NCI-H2029 treated with DMSO at 0.1 percent for 48 hours (cell line): ENCODE measurements around the gene CCDC88B.
"Not testable (repeated sequence)": the region's sequence is repeated elsewhere in the genome, so short reads cannot be mapped to it uniquely, and the experiment has no call there.

Experiments used
- DNase-seq: peaks from one replicate; lab custom pipeline; 2025; lab: John Stamatoyannopoulos, UW

CCDC88B gene

DNA sequence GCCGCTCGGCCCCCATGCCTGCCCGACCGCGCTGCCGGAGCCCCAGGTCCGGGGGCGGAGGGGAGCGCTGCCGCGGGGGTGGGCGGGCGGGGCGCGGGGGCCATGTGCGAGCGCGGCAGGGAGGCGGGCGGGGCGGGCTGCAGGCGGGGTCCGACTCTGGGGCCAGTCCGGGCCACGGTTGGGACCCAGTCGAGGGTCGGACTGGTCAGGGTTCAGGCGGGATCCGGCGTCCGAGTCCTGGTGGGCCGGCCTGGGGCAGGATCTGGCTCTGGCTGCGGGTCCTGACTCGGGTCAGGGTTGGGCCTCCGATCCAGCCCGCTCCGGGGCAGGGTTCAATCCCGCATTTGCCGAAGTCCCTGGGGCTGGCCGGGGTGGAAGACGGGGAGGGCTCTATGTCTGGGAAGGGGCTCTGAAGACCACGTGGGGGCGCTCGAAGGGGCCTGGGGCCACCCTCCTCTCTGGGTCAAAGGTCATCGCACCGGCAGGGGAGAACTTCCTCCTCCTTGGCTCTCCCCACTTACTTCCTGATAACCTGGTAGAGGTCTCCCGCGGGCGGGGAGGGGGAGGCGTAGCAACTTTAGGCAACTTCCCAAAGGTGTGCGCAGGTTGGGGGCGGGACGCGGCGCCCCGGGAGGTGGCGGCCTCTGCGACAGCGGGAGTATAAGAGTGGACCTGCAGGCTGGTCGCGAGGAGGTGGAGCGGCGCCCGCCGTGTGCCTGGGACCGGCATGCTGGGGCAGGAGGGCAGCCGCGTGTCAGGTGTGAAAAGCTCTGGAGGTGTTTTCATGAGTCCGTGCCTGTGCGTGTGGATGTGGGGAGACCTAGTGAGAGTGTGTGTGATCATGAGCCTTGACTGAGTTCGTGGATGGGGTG lies 34.1 kb upstream of the CCDC88B start:
- no peak for DNase-seq

DNA sequence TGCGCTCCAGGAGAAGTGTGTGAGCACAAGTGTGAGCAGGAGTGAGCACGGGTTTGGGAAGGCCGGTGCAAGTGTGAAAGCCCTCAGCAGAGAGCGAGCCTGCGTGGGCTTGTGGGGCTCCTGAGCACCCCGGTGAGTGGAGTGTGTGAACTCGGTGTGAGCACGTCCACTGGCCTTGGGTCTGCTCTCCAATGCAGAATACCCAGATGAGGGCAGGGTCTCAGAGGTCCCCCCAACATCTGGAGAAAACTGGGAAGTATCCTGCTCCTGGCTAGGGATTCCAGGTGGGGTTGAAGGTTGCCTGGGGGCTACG lies 33.5 kb upstream of the CCDC88B start:
- DNase-seq: no peak

DNA sequence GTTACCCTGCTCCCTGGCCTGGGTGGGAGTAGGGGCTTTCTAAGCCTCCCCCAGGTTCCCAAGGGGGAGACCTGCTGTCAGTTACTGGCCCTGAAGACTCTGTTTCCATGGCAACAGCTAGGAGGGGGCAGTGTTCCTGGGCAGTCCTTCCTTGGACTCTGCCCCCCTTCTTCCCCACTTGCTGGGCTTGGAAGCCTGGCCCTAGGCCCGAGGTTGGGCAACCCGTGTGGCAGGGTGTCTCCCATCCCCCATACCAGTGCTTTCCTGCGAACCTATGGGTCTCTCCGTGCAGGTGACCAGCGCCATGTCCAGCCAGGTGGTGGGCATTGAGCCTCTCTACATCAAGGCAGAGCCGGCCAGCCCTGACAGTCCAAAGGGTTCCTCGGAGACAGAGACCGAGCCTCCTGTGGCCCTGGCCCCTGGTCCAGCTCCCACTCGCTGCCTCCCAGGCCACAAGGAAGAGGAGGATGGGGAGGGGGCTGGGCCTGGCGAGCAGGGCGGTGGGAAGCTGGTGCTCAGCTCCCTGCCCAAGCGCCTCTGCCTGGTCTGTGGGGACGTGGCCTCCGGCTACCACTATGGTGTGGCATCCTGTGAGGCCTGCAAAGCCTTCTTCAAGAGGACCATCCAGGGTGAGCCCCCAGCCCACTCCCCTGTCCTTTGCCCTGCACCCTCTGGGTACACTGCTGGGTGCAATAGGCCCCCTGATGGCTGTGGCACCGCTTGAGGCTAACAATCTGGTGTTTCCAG lies 33.0 kb upstream of the CCDC88B start:
- no peak for DNase-seq

DNA sequence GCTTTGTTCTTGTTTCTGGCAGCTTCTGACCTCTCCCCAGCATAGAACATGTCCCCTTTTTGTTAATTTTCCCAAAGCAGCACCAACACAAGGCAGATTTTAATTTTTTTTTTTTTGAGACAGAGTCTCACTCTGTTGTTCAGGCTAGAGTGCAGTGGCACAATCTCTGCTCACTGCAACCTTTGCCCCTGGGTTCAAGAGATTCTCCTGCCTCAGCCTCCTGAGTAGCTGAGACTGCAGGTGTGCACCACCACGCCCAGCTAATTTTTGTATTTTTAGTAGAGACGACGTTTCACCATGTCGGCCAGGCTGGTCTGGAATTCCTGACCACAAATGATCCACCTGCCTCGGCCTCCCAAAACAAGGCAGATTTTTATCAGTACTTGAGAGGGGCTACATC lies 32.2 kb upstream of the CCDC88B start:
- not testable (repeated sequence) for DNase-seq

DNA sequence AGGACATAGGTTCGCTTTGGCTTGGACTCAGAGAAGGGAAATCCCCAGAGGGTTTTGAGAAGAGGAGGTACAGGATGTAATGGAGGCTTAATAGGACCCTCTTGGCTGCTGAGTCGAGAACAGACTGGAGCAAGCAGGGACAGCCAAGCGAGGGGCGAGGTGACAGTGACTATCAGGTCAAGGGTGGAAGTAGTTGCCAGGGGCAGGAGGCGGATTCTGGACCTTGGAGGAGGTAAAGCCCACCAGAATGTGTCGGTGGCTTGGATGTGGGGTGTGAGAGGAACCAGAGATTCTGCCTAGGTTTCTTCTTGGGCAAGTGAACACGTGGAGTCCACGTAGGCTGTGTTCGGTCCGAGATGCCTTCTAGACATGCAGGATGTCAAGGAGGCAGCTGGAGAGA lies 27.1 kb upstream of the CCDC88B start:
- no peak for DNase-seq

DNA sequence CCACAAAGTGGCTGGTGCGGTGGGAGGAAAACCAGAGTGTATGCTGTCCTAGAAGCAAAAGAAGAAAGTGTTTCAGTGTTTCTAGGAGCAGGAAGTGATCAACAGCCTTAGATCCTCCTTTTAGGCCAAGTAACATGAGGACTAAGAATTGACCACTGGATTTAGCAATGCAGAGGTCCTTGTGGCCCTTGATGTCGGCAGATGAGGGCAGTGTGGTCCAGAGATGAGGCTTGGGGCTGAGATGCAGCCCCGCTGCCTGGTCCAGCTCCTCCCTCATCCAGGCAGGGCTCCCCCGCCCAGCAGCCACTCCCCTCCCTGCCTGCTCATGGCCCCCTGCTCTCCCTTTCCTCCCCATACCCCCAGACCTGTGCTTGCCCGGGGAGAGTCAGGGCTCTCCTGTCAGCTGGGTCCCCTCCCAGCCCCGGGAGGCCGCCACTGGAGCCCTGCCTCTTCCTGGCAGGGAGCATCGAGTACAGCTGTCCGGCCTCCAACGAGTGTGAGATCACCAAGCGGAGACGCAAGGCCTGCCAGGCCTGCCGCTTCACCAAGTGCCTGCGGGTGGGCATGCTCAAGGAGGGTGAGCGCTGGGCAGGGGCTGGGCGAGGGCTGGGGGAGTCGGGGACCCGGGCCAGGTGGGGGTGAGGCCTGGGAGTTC lies 26.4 kb upstream of the CCDC88B start:
- no peak for DNase-seq

DNA sequence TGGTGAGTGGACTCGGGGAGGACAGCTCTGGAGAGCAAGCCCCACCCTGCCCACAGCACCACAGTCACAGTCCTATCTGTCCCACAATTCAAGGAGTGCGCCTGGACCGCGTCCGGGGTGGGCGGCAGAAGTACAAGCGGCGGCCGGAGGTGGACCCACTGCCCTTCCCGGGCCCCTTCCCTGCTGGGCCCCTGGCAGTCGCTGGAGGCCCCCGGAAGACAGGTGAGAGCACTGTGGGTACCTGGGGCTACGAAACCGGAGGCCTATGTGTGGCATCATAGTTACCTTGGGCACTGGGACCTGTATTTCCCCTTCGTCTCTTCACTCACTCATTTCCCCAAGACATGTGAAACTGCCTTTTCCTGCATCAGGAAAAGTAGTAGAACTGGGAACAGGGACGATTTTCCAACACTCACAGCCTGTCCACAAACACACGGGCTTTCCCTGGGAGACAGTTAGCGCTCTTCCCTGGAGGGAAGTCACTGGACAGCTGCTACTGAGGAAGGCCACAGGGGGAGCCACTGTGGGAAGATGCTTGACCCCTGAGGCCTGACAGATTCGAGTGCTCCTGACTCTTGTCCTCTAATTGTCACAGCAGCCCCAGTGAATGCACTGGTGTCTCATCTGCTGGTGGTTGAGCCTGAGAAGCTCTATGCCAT lies 25.7 kb upstream of the CCDC88B start:
- DNase-seq: no peak

DNA sequence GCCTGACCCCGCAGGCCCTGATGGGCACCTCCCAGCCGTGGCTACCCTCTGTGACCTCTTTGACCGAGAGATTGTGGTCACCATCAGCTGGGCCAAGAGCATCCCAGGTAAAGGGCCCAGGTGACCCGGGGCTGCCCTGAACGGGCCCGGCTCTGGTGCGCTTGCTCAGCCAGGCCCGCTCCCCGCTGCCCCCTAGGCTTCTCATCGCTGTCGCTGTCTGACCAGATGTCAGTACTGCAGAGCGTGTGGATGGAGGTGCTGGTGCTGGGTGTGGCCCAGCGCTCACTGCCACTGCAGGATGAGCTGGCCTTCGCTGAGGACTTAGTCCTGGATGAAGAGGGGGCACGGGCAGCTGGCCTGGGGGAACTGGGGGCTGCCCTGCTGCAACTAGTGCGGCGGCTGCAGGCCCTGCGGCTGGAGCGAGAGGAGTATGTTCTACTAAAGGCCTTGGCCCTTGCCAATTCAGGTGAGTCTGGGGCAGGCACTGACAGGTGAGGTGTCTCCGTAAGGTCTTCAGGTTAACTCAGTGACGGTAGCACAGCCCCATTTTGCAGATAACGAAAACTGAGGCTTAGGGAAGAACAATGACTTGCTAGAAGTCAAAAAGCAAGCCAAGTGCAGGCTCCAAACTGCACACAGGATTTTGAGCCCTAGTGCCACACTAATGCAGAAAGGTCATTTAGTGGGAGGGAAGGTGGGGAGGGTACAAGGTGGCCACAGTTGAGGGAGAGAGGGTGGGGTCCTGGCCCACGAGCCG lies 25.0 kb upstream of the CCDC88B start:
- DNase-seq: no peak

DNA sequence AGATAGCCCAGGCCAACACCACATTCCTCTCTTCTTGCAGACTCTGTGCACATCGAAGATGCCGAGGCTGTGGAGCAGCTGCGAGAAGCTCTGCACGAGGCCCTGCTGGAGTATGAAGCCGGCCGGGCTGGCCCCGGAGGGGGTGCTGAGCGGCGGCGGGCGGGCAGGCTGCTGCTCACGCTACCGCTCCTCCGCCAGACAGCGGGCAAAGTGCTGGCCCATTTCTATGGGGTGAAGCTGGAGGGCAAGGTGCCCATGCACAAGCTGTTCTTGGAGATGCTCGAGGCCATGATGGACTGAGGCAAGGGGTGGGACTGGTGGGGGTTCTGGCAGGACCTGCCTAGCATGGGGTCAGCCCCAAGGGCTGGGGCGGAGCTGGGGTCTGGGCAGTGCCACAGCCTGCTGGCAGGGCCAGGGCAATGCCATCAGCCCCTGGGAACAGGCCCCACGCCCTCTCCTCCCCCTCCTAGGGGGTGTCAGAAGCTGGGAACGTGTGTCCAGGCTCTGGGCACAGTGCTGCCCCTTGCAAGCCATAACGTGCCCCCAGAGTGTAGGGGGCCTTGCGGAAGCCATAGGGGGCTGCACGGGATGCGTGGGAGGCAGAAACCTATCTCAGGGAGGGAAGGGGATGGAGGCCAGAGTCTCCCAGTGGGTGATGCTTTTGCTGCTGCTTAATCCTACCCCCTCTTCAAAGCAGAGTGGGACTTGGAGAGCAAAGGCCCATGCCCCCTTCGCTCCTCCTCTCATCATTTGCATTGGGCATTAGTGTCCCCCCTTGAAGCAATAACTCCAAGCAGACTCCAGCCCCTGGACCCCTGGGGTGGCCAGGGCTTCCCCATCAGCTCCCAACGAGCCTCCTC lies 24.1 kb upstream of the CCDC88B start:
- DNase-seq: not testable (repeated sequence)

DNA sequence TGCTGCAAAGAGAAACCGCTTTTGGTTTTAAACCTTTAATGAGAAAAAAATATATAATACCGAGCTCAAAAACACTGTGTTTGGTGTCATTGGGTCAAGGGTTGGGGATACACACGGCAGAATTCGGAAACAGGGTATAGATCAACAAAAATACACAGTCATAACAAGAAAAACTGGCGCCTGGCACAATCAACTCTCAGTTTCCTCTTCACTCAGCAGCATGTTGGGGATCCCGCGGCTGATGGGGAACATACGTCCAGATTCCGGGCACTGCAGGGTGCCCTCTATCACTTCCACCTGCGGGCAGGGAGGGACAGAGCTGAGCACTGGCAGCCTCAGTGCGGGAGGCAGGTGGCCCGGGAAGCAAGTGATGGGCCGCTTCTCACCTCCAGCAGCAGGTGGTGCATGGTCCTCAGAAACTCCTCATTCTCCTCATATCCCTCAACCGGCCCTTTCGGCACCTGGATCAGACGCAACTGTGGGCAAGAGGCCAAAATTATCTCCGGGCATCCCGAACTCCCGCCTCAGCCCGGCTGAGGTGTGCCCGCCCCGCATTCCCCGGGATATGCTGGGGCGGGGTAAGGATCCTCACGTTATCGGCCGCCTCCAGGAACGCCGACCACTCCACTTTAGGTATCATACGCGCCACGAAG lies 23.2 kb upstream of the CCDC88B start:
- peak; percentile 43 for DNase-seq

DNA sequence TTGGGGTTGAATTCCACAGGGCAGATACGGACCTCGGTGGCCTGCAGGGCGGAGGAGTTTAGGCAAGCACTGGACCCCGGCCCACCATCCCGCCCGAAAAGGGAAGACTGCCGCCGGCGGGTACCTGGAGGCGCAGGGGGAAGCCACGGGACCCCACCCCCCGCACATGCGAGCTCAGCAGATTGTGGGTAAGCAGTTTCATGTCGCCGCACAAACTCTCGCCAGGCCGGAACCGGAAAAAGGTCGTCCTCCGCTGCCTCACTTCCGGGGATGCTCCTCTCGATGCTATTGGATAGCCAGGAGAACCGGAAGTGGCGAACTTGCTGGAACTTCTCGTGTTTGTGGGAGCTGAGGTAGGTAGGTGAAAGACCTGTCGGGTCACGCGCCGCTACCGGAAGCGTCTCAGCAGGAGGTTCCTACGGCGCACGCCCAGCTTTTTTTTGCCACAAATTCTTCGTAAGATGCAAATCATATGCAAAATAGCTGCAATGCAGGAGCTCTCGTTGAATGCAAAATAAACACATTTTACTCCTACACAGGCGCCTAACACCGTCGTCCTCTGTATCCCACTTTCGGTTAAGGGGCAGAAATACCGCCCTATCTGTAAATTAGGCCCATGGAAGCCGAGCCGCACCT lies 22.6 kb upstream of the CCDC88B start, which contains the start of gene TRMT112:
Gene TRMT112, minus strand, starts transcription at position 235 of the 636 bp plus-strand sequence. Its CDS starts 33 bp downstream, at position 202.
- DNase-seq: peak; percentile 96

DNA sequence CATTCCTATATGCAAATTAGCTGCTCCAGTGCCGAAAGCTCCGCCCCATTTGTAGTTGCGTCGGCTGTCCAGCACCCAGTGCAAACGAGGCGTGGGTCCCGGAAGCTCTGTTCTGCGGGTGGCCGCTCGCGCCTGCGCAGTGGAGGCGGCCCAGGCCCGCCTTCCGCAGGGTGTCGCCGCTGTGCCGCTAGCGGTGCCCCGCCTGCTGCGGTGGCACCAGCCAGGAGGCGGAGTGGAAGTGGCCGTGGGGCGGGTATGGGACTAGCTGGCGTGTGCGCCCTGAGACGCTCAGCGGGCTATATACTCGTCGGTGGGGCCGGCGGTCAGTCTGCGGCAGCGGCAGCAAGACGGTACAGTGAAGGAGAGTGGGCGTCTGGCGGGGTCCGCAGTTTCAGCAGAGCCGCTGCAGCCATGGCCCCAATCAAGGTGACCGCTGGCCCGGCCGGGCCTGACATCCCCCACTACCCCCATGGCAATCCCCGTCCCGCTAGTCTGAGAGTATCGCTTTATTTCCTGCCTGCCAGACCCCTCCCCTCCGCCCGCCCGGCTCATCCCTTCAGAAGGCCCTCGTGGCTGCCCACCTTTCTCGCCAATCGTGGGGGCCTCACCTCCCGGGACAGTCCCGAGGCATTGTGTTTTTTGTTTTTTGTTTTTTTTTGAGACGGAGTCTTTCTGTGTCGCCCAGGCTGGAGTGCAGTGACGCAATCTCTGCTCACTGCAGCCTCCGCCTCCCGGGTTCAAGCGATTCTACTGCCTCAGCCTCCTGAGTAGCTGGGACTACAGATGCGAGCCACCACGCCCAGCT lies 21.8 kb upstream of the CCDC88B start, which contains the start of gene PRDX5:
Gene PRDX5, plus strand, starts transcription at position 161 of the 805 bp plus-strand sequence. Its CDS starts 95 bp downstream, at position 256.
- peak; percentile 91 for DNase-seq

DNA sequence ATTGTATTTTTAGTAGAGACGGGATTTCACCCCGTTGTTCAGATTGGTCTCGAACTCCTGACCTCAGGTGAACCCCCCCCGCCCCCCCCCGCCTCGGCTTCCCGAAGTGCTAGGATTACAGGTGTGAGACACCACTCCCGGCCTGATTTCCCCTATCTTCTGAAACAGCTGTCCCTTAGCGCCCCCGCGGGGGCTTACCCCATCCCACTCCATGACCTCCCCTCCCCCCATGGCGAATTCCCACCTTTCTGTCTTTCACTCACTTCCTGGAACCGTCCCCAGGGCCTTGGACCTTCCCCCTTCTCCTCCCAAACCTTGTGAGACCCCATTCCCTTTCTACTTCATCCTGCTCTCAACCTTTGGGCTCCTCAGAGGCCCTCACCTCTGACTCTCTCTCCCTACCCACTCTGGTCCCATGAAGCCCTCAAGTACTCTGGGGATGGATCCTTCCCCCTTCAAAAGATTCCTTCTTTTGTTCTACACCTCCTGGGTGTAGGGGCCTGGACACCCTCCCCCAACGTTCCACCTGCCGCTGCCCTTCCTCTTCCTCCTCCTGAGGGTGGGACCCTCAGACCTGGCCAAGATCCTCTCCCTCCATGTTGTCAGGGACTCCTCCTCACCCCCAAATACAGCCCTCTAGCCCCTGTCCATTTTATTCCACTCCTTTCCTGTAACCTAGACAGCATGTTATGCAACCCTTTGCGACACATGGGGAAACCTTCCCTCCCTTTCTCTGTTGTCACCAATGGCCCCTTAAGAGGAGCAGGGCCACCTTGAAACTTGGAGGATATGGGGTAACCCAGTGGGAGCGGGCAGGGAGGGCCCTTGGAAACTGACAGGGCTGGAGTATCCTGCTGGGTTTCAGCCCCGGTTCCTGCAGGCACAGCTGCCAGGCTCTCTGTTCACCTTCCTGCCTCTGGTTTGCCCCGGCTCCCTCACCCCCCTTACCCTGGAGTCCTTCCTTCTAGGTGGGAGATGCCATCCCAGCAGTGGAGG lies 20.9 kb upstream of the CCDC88B start:
- DNase-seq: no peak

DNA sequence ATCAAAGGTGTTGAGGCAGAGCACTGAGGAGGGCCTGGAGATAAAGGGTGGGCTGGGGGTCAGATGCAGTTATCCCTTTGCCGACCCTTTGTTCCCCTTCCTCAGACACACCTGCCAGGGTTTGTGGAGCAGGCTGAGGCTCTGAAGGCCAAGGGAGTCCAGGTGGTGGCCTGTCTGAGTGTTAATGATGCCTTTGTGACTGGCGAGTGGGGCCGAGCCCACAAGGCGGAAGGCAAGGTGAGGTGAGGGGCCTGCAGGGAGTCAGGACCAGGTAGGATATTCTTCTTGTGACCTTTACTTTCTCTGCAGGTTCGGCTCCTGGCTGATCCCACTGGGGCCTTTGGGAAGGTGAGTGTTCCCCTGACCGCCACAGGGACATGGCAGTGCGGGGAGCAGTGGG lies 19.4 kb upstream of the CCDC88B start:
- DNase-seq: no peak

DNA sequence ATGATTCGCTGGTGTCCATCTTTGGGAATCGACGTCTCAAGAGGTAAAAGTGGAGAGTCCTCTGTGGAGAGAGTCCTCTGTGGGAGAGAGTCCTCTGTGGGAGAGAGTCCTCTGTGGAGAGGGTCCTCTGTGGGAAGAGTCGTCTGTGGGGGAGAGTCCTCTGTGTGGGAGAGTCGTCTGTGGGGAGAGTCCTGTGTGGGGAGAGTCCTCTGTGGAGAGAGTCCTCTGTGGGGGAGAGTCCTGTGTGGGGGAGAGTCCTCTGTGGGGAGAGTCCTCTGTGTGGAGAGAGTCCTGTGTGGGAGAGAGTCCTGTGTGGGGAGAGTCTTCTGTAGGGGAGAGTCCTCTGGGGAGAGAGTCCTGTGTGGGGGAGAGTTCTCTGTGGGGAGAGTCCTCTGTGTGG lies 19.0 kb upstream of the CCDC88B start:
- no peak for DNase-seq

DNA sequence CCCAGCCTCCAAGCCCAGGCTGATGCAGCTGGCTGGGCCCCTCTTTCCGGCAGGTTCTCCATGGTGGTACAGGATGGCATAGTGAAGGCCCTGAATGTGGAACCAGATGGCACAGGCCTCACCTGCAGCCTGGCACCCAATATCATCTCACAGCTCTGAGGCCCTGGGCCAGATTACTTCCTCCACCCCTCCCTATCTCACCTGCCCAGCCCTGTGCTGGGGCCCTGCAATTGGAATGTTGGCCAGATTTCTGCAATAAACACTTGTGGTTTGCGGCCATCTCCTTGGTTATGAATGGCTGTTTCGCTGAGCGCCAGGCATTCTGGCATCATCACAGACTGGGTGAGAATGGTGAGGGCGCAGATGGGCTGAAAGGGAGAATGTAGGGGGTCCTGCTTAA lies 18.5 kb upstream of the CCDC88B start:
- peak; percentile 58 for DNase-seq

DNA sequence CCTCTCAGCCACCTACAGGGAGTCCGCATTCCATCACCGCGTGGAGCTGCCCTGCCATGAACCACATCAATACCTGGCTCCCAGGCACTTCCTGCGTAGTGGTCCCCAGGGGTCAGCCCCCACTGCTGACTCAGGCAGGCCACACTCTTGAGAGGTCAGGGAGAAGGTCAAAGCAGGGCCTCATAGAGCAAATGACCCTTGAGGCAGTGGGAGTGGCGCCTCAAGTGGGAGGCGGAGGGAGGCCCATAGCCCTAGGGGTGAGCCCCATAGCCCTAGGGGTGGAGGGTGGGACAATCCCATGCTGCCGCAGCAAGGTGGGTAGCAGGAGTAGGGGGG lies 17.1 kb upstream of the CCDC88B start:
- no peak for DNase-seq
